Gastrocnemius medialis (tissue), 4 donors: ENCODE measurements around the gene TOB2. TPM values are rescaled to one million over a fixed set of nuclear protein-coding genes. Genes with fewer than 3 reads are reported as not detected.

Experiments used
- ATAC-seq, 2 donors: fragments of 150-250 bp; one replicate each; pipeline ENCODE4 v1.9.1; 2016
- DNase-seq, 2 donors: peaks; one replicate each; pipeline ENCODE4 v3.0.0-alpha.2; 2019
- H3K27ac ChIP-seq, 4 donors: fragments of 200-600 bp; sonication (generic); 1 replicate in 1 of 4; 2 replicates in 3 of 4; pipeline ENCODE4 v1.5.1; 2016 to 2018; ENCODE audit warnings: mild to moderate bottlenecking in 2 of 4, moderate library complexity in 1 of 4
- H3K27me3 ChIP-seq, 3 donors: fragments of 200-600 bp; sonication (generic) in 2 of 3; 1 replicate in 1 of 3; 2 replicates in 2 of 3; pipeline versions ENCODE4 v1.5.1 to v1.6.0; 2016 to 2019; ENCODE audit warnings: mild to moderate bottlenecking in 1 of 3, moderate library complexity in 1 of 3
- H3K36me3 ChIP-seq, 2 donors: fragments of 200-600 bp; sonication (generic) in 1 of 2; one replicate each; pipeline ENCODE4 v1.5.1; 2017 to 2018
- H3K4me1 ChIP-seq, 2 donors: fragments of 200-600 bp; sonication (generic) in 1 of 2; one replicate each; pipeline ENCODE4 v1.5.1; 2016 to 2017; ENCODE audit warnings: mild to moderate bottlenecking in 2 of 2
- H3K4me3 ChIP-seq, 4 donors: fragments of 200-600 bp; sonication (generic) in 3 of 4; 1 replicate in 1 of 4; 2 replicates in 3 of 4; pipeline ENCODE4 v1.5.1; 2016 to 2019; ENCODE audit warnings: mild to moderate bottlenecking in 2 of 4
- H3K9me3 ChIP-seq, 3 donors: fragments of 200-600 bp; sonication (generic) in 2 of 3; 1 replicate in 1 of 3; 2 replicates in 2 of 3; pipeline ENCODE4 v1.5.1; 2016 to 2019
- CTCF ChIP-seq, 5 experiments: fragments of 450-650 bp in 3 of 5; fragments of 200-600 bp in 2 of 5; sonication (generic) in 2 of 5; IDR thresholded peaks in 4 of 5; conservative IDR thresholded peaks in 1 of 5; 1 replicate in 4 of 5; 2 replicates in 1 of 5; pipeline ENCODE4 v1.5.1; 2016 to 2019; ENCODE audit warnings: antibody characterized with exemption in 5 of 5, mild to moderate bottlenecking in 3 of 5, moderate library complexity in 3 of 5
- POLR2A ChIP-seq, 2 donors: fragments of 450-650 bp; IDR thresholded peaks; one replicate each; pipeline ENCODE4 v1.6.1; 2017; ENCODE audit warnings: antibody characterized with exemption in 2 of 2, mild to moderate bottlenecking in 2 of 2, moderate library complexity in 2 of 2
- in situ Hi-C, 4 donors: fragments of 200-750 bp; cut with MboI; loops; one replicate each; pipeline versions ENCODE4 v1.15.0 to v1.8.0; 2017; ENCODE audit warnings: low sequenced_read_pairs in 4 of 4
- intact Hi-C: fragments of 100-400 bp; cut with DNase I; formaldehyde crosslinking; loops from one replicate; pipeline ENCODE4 v1.15.1; 2023; ENCODE audit warnings: low total_unique reads
- total RNA-seq, 4 donors: library from RNA; depleted of rRNA; stranded (reverse); fragments of >200 nt; gene quantifications; one replicate each; pipeline versions ENCODE4 v1.1.0 to v1.2.3, GENCODE V29; 2016

The TOB2 gene
- total RNA-seq, 4 donors from 2014 or later, result 48.1 to 93.6 (median 65.7) TPM

DNA sequence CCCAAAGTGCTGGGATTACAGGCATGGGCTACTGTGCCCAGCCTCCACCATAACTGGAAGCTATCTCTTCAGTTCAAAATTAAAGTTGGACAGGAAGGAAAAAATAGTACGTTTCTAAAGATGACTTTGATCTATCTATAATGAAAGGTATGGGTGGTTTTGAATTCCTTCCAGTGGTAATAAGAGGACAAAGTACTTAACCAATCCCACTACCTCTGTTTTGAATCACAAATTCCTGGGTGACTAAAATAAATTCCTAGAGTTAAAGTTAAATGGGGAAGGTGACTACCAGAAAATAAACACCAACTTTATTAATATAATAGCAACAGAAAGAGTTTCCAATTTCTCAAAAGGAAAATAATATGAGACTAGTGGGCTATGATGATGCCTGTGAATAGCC, 12.8 kb upstream of the TOB2 start:
- peaks cover 0 to 52% of the 10 kb centered on the region in 2 donors for H3K36me3 ChIP-seq
- H3K27ac ChIP-seq, result no peak overlapping the region
- no peaks in the 10 kb centered on the region for H3K9me3 ChIP-seq
- H3K4me1 ChIP-seq, result no peaks in the 10 kb centered on the region
- no peak for ATAC-seq
- no peaks in the 10 kb centered on the region for H3K27me3 ChIP-seq
- intact Hi-C loops (no loop called here), in situ Hi-C loops (no loop called here)
- no peak overlapping the region for H3K4me3 ChIP-seq
- DNase-seq, result no peak
- TF ChIP-seq CTCF (IDR thresholded peaks at IDR 0.05 in 4 of 5, conservative IDR thresholded peaks at IDR 0.05 in 1 of 5), result no peak
- no peak for TF ChIP-seq POLR2A (IDR thresholded peaks at IDR 0.05)

DNA sequence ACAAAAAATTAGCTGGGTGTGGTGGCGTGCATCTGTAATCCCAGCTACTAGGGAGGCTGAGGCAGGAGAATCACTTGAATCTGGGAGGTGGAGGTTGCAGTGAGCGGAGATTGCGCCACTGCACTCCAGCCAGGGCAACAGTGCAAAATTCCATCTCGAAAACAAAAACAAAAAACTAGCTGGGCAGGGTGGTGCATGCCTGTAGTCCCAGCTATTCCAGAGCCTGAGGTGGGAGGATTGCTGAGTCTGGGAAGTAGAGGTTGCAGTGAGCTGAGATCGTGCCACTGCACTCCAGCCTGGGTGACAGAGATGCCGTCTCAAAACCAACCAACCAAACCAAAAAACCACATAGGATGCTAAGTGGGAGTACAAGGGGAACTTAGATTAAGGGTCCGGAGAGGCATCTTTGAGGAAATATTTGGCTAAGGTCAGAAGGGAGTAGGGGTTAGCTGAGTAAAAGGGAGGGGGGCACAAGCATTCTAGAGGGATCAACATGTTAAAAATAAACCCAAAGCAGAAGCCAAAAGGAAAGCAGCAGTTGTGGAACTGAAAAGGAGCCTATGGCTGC, 11.6 kb upstream of the TOB2 start:
- in situ Hi-C loops (no loop called here), intact Hi-C loops (no loop called here)
- H3K36me3 ChIP-seq, result peaks cover 0 to 43% of the 10 kb centered on the region in 2 donors
- H3K27me3 ChIP-seq, result no peaks in the 10 kb centered on the region
- no peaks in the 10 kb centered on the region for H3K4me1 ChIP-seq
- no peak for ATAC-seq
- DNase-seq, result no peak
- no peaks in the 10 kb centered on the region for H3K9me3 ChIP-seq
- no peak overlapping the region for H3K4me3 ChIP-seq
- TF ChIP-seq CTCF (IDR thresholded peaks at IDR 0.05 in 4 of 5, conservative IDR thresholded peaks at IDR 0.05 in 1 of 5) (no peak), POLR2A (IDR thresholded peaks at IDR 0.05) (no peak)
- no peak overlapping the region for H3K27ac ChIP-seq

GRCh38 chr22:41448189-41448808, 1.7 kb upstream of the TOB2 start:
- H3K4me1 ChIP-seq, result peaks cover 8 to 15% of the 10 kb centered on the region in 2 donors

DNA sequence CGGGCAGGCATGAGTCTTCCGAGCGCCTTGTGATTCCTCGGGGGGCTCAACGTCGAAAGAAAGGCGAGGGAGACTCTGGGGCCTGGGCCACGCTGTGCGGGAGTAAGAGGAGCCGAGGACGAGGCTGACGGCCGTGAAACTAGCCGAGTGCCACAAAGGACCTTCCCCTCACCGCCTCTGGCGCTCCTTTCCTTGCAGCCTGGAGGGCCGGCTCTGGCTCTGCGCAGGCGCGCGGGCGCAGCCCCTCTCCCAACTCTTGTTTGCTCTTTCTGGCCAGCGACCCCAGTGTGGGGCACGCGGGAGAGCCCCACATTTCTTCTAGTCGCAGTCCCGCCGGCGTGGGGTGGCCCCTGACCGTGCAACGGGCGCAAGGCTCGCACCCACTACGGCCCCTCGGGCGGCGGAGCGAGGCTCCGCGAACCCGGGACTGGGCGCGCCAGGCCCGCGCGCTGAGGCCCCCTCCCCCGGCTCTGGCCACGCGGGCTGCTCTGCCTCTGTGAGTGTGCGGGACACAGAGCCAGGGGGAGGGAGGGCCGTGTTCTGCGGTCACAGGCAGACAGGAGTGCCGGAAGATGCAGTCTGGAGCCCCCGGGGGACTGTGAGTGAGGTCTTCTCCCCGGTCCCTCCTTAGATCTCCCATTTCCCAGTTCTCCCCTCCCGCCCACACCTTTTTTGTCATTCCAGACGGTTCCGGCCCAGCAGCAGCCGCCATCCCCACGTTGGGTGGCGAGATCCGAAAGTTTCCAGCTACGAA, 1.0 kb upstream of the TOB2 start:
- in situ Hi-C loops, result no loop called here
- DNase-seq, result peak; percentile 67 to 78
- no peaks in the 10 kb centered on the region for H3K27me3 ChIP-seq
- TF ChIP-seq CTCF (IDR thresholded peaks at IDR 0.05 in 4 of 5, conservative IDR thresholded peaks at IDR 0.05 in 1 of 5) (no peak), POLR2A (IDR thresholded peaks at IDR 0.05) (no peak)
- H3K27ac ChIP-seq, result peak overlapping the region; percentile 92 to 100 (median 99)
- no peaks in the 10 kb centered on the region for H3K9me3 ChIP-seq
- peak overlapping the region; percentile 66 to 99 (median 90) for H3K4me3 ChIP-seq
- H3K36me3 ChIP-seq, result peaks cover 0 to 16% of the 10 kb centered on the region in 2 donors
- ATAC-seq, result peak; percentile 19 to 21
- intact Hi-C loops, result loop anchor here (1.0 to 10.0 kb wide), 2 partner anchors 22 to 143 kb away; partner anchors contain the start of genes ACO2 and ZC3H7B
- peaks cover 15 to 22% of the 10 kb centered on the region in 2 donors for H3K4me1 ChIP-seq

More at GRCh38 chr22:41448189-41448808, 1.7 kb upstream of the TOB2 start:
- in situ Hi-C loops, result no loop called here
- TF ChIP-seq CTCF (IDR thresholded peaks at IDR 0.05 in 4 of 5, conservative IDR thresholded peaks at IDR 0.05 in 1 of 5), result no peak
- peak; percentile 98 for TF ChIP-seq POLR2A (IDR thresholded peaks at IDR 0.05)
- ATAC-seq, result peak; percentile 68 to 73
- Histone ChIP-seq H3K36me3 (peaks cover 0 to 9% of the 10 kb centered on the region in 2 donors), H3K27me3 (no peaks in the 10 kb centered on the region), H3K9me3 (no peaks in the 10 kb centered on the region), H3K4me3 (peak overlapping the region; percentile 66 to 99 (median 90)), H3K27ac (peak overlapping the region; percentile 92 to 100 (median 99))
- DNase-seq, result peak; percentile 97 to 98
- intact Hi-C loops, result loop anchor here (1.0 to 10.0 kb wide), 2 partner anchors 21 to 143 kb away; partner anchors contain the start of genes ACO2 and ZC3H7B
